C4-2B (cell line): ENCODE measurements around the gene ATXN1.

ENCODE experiments used
- ZFX ChIP-seq: fragments of 450-650 bp; IDR thresholded peaks from 2 replicates; pipeline ENCODE4 v1.6.1; 2017
- TF ChIP-seq, protein P1 (sequence below): fragments of 450-650 bp; conservative IDR thresholded peaks from 2 replicates; pipeline ENCODE4 v1.5.1; 2017; ENCODE audit warnings: mild to moderate bottlenecking

DNA sequence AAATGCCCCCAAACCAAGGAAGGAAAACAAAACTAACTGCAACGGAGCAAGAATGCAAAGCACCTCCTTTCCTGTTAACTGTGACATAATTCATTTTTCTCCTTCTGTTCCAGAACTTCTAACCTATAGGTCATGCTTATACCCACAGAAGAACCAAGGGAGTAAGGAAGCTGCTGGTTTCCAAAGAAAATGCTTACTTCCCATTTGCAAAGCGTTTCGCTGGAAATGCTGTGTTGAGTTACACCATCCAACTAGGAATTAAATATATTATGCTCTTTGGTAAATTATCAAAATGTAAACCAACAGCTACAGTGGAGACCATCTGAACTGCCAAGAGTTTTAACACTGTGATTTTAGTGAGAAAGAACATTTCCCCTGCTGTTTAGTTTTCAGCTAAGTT, 42.9 kb downstream of the ATXN1 start:
- TF ChIP-seq, protein P1, sequence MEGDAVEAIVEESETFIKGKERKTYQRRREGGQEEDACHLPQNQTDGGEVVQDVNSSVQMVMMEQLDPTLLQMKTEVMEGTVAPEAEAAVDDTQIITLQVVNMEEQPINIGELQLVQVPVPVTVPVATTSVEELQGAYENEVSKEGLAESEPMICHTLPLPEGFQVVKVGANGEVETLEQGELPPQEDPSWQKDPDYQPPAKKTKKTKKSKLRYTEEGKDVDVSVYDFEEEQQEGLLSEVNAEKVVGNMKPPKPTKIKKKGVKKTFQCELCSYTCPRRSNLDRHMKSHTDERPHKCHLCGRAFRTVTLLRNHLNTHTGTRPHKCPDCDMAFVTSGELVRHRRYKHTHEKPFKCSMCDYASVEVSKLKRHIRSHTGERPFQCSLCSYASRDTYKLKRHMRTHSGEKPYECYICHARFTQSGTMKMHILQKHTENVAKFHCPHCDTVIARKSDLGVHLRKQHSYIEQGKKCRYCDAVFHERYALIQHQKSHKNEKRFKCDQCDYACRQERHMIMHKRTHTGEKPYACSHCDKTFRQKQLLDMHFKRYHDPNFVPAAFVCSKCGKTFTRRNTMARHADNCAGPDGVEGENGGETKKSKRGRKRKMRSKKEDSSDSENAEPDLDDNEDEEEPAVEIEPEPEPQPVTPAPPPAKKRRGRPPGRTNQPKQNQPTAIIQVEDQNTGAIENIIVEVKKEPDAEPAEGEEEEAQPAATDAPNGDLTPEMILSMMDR: no peak
- TF ChIP-seq ZFX: no peak
